ENCODE data around the gene ANKRD9.

The ANKRD9 gene

DNA sequence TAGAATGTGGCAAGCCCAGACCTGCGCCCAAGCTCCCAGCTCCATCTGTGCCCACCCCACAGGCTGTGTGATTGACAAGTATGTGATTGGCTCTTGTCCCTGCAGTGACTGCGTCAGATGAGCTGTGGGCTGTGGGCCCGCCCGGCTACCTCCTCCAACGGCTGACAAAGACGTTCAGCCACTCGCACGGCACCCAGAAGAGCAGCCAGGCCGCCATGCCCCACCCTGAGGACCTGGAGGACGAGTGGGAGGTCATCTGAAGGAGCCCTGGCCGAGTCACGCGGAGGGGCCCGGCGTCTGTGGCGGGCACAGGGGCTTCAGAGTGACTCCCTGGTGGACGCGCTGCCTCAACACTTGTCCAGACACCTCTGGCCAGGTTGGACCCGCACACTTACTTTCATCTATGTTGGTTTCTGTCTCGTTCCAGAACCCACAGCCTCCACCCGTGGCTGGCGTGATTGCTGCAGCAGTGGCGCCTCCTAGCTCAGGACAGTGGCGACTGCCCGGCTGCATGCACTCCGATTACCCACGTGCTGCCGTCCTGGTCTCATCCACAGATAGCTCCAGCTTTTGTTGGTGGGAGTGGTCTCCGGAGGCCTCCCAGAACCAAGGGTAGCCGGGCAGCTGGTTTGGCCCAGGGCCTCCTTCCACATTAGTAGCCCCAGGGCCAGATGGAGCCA, 11.4 kb downstream of the ANKRD9 start:
- no peak for DNase-seq

DNA sequence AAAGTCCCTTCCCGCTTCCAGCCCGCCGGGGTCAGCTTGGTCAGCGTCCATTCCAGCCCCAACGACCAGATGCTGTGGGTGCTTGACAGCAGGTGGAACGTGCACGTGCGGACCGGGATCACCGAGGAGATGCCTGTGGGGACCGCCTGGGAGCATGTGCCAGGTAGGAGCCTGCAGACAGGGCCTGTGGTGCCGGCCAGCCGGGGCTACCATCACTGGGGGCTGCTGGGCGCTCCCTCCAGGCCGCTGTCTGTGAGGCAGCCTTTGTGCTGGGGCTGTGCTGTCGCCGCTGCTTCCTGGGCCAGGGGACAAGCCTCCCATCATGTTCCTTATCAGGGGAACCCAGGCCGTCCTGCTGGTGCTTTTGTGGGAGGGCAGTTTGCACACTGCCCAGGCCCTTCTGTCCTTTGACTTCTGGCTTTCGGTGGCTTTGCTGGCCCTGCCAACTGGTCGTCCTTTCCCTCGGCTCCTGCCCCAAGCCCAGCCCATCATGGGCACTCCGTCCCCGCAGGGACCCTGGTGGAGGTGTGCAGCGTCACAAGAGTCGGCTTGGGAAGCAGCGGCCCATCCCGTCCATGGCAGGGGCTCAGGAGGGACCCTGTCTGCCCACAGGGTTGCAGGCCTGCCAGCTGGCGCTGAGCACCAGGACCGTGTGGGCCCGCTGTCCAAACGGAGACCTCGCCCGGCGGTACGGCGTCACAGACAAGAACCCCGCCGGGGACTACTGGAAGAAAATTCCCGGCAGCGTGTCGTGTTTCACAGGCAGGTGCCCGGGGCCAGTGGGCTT, 12.4 kb downstream of the ANKRD9 start:
- no peak for DNase-seq

DNA sequence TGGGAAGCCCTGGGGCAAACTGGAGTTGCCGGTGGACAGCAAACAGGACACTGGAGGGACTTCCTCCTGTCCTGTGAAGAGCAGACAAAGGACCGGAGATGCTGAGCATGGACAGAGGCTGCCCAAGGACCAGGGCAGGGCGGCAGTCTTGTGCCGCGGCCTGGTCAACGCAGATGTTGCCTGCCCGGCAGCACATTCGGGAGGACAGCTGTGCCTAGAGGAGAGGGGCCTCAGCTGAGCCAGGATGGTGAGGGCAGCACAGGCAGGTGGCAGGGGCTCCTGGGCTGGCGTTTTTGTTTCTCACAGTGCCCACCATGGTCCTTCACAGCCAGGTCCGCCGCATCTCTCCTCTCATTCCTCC, 13.3 kb downstream of the ANKRD9 start:
- DNase-seq: no peak

DNA sequence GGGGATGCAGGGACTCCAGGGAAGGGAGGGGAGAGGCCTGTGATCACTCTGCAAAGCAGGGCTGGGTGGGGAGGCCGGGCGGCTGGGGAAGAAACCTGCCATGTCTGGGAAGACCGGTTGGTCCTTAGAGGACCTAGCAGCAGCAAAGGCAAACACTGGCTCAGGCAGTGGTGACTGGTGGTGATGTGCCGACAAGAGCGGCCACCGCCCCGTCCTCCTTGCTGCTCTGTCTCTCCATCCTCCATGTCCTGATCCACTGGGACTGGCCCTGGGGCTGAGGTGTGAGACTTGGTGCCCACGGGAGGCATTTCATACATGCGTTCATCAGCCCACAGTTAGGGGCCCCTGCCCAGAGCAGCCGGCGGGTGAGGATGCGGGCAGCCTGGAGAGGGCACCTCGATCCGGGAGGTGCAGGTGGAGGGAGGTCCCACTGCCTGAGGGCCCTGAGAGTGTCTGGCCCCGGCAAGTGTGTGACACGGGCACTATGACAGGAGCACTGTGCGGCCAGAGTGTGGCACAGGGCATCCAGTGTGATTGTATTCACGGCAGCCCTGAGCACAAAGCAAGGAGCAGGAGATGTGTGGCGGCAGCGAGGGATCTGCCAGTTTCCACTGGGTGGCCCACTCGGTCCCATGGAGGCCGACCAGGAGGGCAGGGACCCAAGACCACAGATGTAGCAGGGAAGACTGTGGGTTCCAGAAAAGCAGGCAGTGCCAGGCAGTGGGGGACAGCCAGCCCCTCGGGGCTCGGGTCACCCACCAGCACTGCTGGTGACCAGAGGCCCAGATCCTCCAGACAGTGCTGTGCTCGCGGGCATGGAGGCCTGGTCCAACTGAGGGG, 13.9 kb downstream of the ANKRD9 start:
- DNase-seq: no peak

- DNase-seq: no peak
Measured at GRCh38 chr14:102493585-102493984, 16.0 kb downstream of the ANKRD9 start.

GRCh38 chr14:102493096-102493495, 16.5 kb downstream of the ANKRD9 start:
- DNase-seq: no peak

DNA sequence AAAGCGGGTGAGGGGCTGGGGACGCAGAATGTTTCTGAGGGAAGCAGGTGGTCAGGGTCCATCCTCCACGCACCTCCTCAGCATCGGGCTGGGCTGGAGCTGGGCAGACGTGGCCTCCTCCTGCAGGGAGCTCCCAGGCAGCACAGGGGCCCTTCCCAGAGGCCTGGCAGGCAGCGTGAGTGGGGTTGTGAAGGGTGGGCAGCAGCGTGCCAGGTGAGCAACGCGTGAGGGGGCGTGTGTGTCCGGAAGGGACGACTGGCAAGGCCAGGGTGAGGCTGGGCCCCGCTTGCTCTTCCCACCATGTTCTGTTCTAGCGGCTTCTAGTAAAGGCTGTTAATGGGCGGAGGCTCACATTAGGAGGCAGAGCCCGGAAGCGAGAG, 17.1 kb downstream of the ANKRD9 start:
- no peak for DNase-seq

DNA sequence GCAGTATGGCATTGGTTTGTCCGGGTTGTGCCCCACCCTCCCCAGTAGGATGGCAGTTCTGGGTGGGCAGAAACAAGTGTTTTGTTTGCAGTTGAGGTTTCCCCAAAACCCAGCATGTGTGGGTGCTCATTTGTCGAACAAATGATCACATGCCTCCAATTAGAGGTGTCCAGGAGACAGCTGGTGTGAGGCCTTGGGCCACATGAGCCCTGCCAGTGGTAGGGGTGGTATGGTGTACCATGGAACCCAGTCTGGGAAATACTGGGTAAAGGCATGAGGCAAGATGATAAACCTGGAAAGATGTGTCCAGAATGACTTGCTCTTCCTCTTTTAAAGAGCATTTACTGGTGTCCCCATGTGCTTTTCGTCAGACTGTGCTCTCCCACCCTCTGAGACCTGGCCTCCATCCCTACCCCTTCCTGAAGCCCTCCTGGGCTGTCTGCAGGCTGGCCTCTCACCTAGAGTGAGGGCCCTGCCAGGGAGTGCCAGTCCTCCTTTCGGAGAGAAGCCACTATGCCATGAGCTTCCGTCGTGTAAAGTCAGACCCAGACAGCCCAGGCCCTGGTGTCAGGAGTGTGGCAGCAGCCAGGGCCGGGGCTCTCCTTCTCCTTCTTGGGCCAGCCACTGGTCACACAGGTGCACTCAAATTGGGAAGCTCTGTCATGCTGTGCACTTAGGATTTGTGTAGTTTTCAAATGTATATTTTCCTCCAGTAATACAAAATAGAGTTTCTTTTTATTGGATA, 17.6 kb downstream of the ANKRD9 start:
- no peak for DNase-seq

- DNase-seq: no peak
Measured at GRCh38 chr14:102491366-102491765, 18.2 kb downstream of the ANKRD9 start.

- DNase-seq: no peak
Measured at GRCh38 chr14:102490456-102490855, 19.1 kb downstream of the ANKRD9 start.

DNA sequence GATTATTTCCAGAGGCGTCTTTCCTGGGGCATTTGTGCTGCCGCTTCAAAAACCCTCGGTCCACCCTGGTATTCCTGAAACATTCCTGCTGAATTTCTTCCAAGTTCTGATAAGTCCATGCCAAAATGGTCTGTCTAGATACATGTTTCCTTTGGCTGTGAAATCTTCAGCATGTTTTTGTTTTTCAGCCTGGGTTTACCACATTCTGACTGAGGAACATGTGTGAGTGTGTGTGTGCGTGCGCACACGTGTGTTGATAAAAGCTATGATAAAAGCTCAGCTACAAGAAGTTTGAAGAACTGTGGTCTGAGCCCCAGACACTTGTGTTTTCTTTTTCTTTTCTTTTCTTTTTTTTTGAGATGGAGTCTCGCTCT, 22.4 kb downstream of the ANKRD9 start:
- DNase-seq: no peak

DNA sequence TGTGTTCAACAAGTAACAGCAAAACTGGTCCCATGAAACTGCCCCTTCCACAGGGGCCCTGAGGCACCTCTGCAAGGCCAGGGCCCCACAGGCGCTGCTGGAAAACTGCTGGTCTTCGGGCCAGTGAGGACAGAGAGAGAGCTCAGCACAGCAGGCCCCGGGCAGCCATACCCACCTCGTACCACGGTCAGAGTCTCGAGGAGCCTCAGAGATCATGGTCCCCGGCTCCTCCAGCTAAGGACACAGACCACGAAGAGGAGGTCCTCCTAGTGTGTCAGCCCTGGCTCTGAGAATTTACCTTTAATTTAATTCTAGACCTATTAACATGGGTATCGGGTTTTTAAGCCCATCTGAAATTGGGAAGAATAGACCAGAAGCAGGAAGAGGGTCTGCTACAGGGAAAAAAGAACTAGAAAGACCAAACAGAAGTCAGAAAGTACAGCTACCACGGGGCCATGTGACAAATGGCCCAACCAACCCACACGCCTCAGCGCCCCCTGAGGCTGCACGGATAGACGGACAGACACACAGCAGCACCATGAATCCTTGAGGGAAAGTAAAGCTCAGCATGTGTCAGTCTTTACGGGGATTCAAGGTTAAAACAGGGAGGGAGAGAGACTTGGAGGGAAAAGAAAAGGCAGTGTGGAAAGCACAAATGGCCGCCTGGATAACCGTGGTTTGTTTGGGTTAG, 22.9 kb downstream of the ANKRD9 start:
- no peak for DNase-seq

DNA sequence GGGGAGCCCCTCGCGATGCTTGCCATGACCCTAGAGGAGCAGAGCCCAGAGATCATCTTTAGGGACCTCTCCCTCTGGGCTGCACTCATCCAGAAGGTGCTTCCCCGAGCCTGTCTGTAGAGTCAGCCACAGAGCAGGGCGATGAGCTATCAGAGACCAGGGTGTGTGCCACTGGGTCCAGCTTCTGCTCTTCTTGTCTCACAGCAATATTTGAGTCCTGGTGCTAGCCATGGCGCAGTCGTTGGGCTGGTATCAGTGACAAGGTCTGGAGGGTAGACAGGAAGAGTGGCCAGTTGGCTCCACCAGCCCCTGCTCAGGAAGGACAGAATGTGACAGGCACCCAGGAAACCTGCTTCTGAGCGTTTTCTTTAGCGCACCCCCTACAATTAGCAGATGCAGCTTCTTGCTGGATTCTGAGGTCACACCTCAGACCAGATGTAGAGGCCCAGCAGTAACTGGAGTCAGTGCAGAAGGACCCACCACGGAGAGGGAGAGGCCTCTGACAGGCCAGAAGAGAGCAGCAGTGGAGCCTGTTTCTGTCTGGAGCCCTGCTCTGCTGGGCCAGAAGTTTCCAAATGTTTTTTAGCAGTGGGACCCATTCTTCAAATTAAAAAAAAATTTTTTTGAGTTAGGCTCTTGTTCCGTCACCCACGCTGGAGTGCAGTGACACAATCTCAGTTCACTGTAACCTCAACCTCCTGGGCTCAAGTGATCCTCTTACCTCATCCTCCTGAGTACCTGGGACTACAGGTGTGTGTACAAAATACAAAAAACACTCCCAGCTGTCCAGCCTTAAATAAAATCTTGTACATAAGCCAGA, 23.7 kb downstream of the ANKRD9 start:
- DNase-seq: no peak

GRCh38 chr14:102484316-102484715, 25.3 kb downstream of the ANKRD9 start:
- DNase-seq: no peak

- no peak for DNase-seq
Measured at GRCh38 chr14:102481791-102482238, 27.8 kb downstream of the ANKRD9 start.

DNA sequence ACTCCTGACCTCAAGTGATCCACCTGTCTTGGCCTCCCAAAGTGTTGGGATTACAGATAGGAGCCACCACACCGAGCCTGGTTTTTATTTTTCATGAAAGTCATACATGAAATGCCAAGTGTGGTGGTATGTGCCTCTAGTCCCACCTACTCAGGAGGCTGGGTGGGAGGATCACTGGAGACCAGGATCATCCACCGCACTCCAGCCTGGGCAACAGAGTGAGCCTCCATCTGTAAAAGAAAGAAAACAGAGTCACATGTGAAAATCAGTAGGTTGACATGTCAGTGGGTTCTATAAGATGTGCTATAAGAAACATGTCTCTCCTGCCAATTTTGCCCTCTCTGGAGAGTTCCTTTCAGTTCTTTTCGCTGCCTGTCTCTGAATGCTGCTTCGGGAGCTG, 28.2 kb downstream of the ANKRD9 start:
- DNase-seq: no peak

GRCh38 chr14:102479777-102480176, 29.8 kb downstream of the ANKRD9 start:
- no peak for DNase-seq

DNA sequence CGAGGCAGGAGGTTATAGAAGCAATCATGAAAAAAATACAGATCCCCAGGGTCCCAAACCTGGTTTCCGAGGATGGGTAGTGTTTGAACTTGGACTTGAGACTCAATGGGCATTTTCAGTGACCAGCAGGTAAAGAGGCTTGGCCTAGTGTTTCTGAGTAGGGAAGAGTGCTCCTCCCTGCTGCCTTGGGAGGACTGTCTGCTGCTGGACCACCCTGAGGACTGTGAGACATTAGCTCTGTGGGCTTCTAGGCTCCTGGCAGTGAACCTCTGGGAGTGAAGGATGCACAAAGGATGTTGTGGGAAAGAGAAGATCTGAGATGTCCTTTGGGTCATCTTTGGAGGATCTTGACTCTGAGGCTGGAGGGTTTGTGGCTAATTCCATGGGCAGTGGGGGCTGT, 30.5 kb downstream of the ANKRD9 start:
- no peak for DNase-seq

- no peak for DNase-seq
Measured at GRCh38 chr14:102474934-102475333, 34.6 kb downstream of the ANKRD9 start.

GRCh38 chr14:102473559-102473958, 36.0 kb downstream of the ANKRD9 start:
- DNase-seq: no peak

- DNase-seq: no peak
Measured at GRCh38 chr14:102472791-102473150, 36.8 kb downstream of the ANKRD9 start.

Measured in effector CD8-positive, alpha-beta T cell (primary cell).